ENCODE measurements around the gene FPR1.
A peak's percentile ranks its signal among the peaks of the same experiment; 100 is the strongest.

Gene FPR1

GRCh38 chr19:51703575-51704515 is 47.8 kb downstream of the FPR1 start:
- DNase-seq = peak; percentile 98

GRCh38 chr19:51702825-51703574 is 48.7 kb downstream of the FPR1 start:
- peak; percentile 24 for DNase-seq

GRCh38 chr19:51702103-51702824 is 49.4 kb downstream of the FPR1 start:
- peak; percentile 65 for DNase-seq

- DNase-seq = no peak
Measured at GRCh38 chr19:51701468-51702100, 50.1 kb downstream of the FPR1 start.

GRCh38 chr19:51699170-51699569 is 52.5 kb downstream of the FPR1 start:
- no peak for DNase-seq

GRCh38 chr19:51698296-51698695 is 53.4 kb downstream of the FPR1 start:
- DNase-seq = no peak

GRCh38 chr19:51697169-51697776 is 54.4 kb downstream of the FPR1 start:
- no peak for DNase-seq

- no peak for DNase-seq
Measured at GRCh38 chr19:51696606-51697005, 55.1 kb downstream of the FPR1 start.

Data from stimulated activated CD4-positive, alpha-beta T cell treated with anti-CD3 and anti-CD28 coated beads, Interleukin-15, amount 100 ng/mL, for 24 hours (primary cell).